ENCODE data around the gene PIK3AP1. TPM values are rescaled to one million over a fixed set of nuclear protein-coding genes. Genes with fewer than 3 reads are reported as not detected.
A peak's percentile ranks its signal among the peaks of the same experiment; 100 is the strongest.

Gene PIK3AP1
- total RNA-seq, 6 donors from 2014 or later = 22.0 to 64.8 (median 34.6) TPM

GRCh38 chr10:96691761-96692160 lies 28.6 kb downstream of the PIK3AP1 start:
- Histone ChIP-seq H3K4me1 (peaks cover 7 to 21% (median 12%) of the 10 kb centered on the region in 4 donors), H3K27ac (no peak overlapping the region), H3K27me3 (no peaks in the 10 kb centered on the region), H3K9me3 (no peaks in the 10 kb centered on the region), H3K36me3 (no peaks in the 10 kb centered on the region), H3K4me3 (no peak overlapping the region)
- DNase-seq (no peak), ATAC-seq (ENCODE audit: low FRiP score in 2 of 2) (no peak)
- TF ChIP-seq POLR2A (IDR thresholded peaks at IDR 0.05) = no peak
- no peak for TF ChIP-seq EP300 (IDR thresholded peaks at IDR 0.05)
- TF ChIP-seq POLR2AphosphoS5 (IDR thresholded peaks at IDR 0.05) = no peak
- TF ChIP-seq CTCF (IDR thresholded peaks at IDR 0.05) = no peak

- TF ChIP-seq EP300 (IDR thresholded peaks at IDR 0.05) = no peak
- TF ChIP-seq CTCF (IDR thresholded peaks at IDR 0.05) = no peak
- TF ChIP-seq POLR2A (IDR thresholded peaks at IDR 0.05) = no peak
- TF ChIP-seq POLR2AphosphoS5 (IDR thresholded peaks at IDR 0.05) = no peak
- ATAC-seq (ENCODE audit: low FRiP score in 2 of 2) (no peak), DNase-seq (no peak)
- H3K4me1 ChIP-seq = peaks cover 7 to 21% (median 14%) of the 10 kb centered on the region in 4 donors
- no peaks in the 10 kb centered on the region for H3K27me3 ChIP-seq
- 76 to 79% methylated on average over 9 of the region's 9 CpGs for WGBS, 2 donors
- H3K4me3 ChIP-seq = no peak overlapping the region
- no peaks in the 10 kb centered on the region for H3K36me3 ChIP-seq
- H3K27ac ChIP-seq = no peak overlapping the region
- H3K9me3 ChIP-seq = no peaks in the 10 kb centered on the region
Measured at GRCh38 chr10:96690755-96691730, 29.3 kb downstream of the PIK3AP1 start.

- Histone ChIP-seq H3K27ac (no peak overlapping the region), H3K4me1 (peaks cover 10 to 20% (median 15%) of the 10 kb centered on the region in 4 donors), H3K27me3 (no peaks in the 10 kb centered on the region), H3K36me3 (no peaks in the 10 kb centered on the region), H3K4me3 (no peak overlapping the region), H3K9me3 (no peaks in the 10 kb centered on the region)
- no peak for ATAC-seq (ENCODE audit: low FRiP score in 2 of 2)
- WGBS, 2 donors = 76 to 81% methylated on average over 4 of the region's 4 CpGs
- no peak for DNase-seq
- TF ChIP-seq POLR2A (IDR thresholded peaks at IDR 0.05) (no peak), CTCF (IDR thresholded peaks at IDR 0.05) (no peak), EP300 (IDR thresholded peaks at IDR 0.05) (no peak), POLR2AphosphoS5 (IDR thresholded peaks at IDR 0.05) (no peak)
Measured at GRCh38 chr10:96688789-96689188, 31.5 kb downstream of the PIK3AP1 start.

GRCh38 chr10:96687317-96688012 lies 32.8 kb downstream of the PIK3AP1 start:
- Histone ChIP-seq H3K4me1 (peaks cover 10 to 22% (median 20%) of the 10 kb centered on the region in 4 donors), H3K4me3 (no peak overlapping the region), H3K9me3 (no peaks in the 10 kb centered on the region), H3K27me3 (no peaks in the 10 kb centered on the region), H3K36me3 (no peaks in the 10 kb centered on the region), H3K27ac (peak overlapping the region in 1 of 4 donors; percentile 9)
- TF ChIP-seq EP300 (IDR thresholded peaks at IDR 0.05) (no peak), POLR2AphosphoS5 (IDR thresholded peaks at IDR 0.05) (peak in 1 of 2 donors; percentile 36), POLR2A (IDR thresholded peaks at IDR 0.05) (no peak), CTCF (IDR thresholded peaks at IDR 0.05) (no peak)
- no peak for DNase-seq
- 66 to 70% methylated on average over 8 of the region's 8 CpGs for WGBS, 2 donors
- ATAC-seq (ENCODE audit: low FRiP score in 2 of 2) = peak; percentile 44 to 49

Data from upper lobe of left lung (tissue), 6 donors.